Measurements from ENCODE around the gene MYEOV.

MYEOV gene

GRCh38 chr11:69291459-69292110 is 2.4 kb upstream of the MYEOV start (continued):
- TF ChIP-seq ZSCAN5A (tag by site-specific recombination; IDR thresholded peaks at IDR 0.05) (0 out of 2 replicates have a peak, but pooled peaks have one; percentile 19), ZNF292 (tag by site-specific recombination; IDR thresholded peaks at IDR 0.05; ENCODE audit: borderline replicate concordance, low read depth) (no peak), ZEB2 (tag by site-specific recombination; IDR thresholded peaks at IDR 0.05) (no peak), CTCF (tag by site-specific recombination; IDR thresholded peaks at IDR 0.05) (no peak), ZNF670 (tag by site-specific recombination; IDR thresholded peaks at IDR 0.05; ENCODE audit: low read depth) (0 out of 2 replicates have a peak, but pooled peaks have one; percentile 32), OVOL3 (tag by site-specific recombination; IDR thresholded peaks at IDR 0.05) (no peak), ZNF155 (tag by site-specific recombination; IDR thresholded peaks at IDR 0.05) (0 out of 2 replicates have a peak, but pooled peaks have one; percentile 64)

- POLR2A ChIA-PET: interaction anchor here (1.0 kb wide), 1 partner anchor 351 kb away, joined by 4 read pairs; no protein-coding TSS in a partner anchor
- Histone ChIP-seq H3K4me1 (ENCODE audit: control insufficient read depth, insufficient read depth, low read length) (no peaks in the 10 kb centered on the region), H3K9me3 (ENCODE audit: control insufficient read depth, insufficient read depth, low read depth, low read length) (no peaks in the 10 kb centered on the region), H3K36me3 (ENCODE audit: control insufficient read depth in 2 of 2, insufficient read depth in 1 of 2, low read length in 2 of 2) (no peaks in the 10 kb centered on the region), H3K4me3 (ENCODE audit: low read depth, low read length) (no peak overlapping the region), H3K27ac (ENCODE audit: extremely low read depth, low read depth, low read length) (no peak overlapping the region)
- peak; percentile 24; the same call in 1 of the 2 replicates for TF ChIP-seq GLIS1 (tag by site-specific recombination; IDR thresholded peaks at IDR 0.05)
- 0 out of 2 replicates have a peak, but pooled peaks have one; percentile 19 for TF ChIP-seq CTCF (tag by site-specific recombination; IDR thresholded peaks at IDR 0.05)
- TF ChIP-seq ZNF26 (tag by site-specific recombination; IDR thresholded peaks at IDR 0.05): no peak
- no peak for TF ChIP-seq ZFP37 (tag by site-specific recombination; IDR thresholded peaks at IDR 0.05)
- no peak for TF ChIP-seq ZNF280C (tag by site-specific recombination; IDR thresholded peaks at IDR 0.05)
- no peak for TF ChIP-seq ZNF394 (tag by site-specific recombination; IDR thresholded peaks at IDR 0.05; ENCODE audit: borderline replicate concordance)
- TF ChIP-seq ZNF654 (tag by site-specific recombination; IDR thresholded peaks at IDR 0.05; ENCODE audit: low read depth): peak; percentile 45
- CTCF ChIA-PET: interaction anchor here (0.6 to 2.7 kb wide), 21 partner anchors 8 to 365 kb away, joined by 3 to 15 read pairs (median 3); no protein-coding TSS in a partner anchor
These were observed 1.7 kb upstream of the MYEOV start for GRCh38 chr11:69292221-69292648.

All from HEK293 (cell line).